BE2C (cell line): Measurements from ENCODE around the gene TTLL11.

Experiments used
- DNase-seq: peaks from one replicate; pipeline ENCODE4 v3.0.0-alpha.2; 2020
- H3K27me3 ChIP-seq: fragments of 250-450 bp; sonication (Bioruptor Pico); 2 replicates; pipeline ENCODE4 v1.5.1; 2020; ENCODE audit warnings: mild to moderate bottlenecking
- H3K36me3 ChIP-seq: fragments of 250-450 bp; sonication (Bioruptor Pico); 2 replicates; pipeline ENCODE4 v1.5.1; 2020; ENCODE audit warnings: mild to moderate bottlenecking
- H3K4me1 ChIP-seq: fragments of 250-450 bp; sonication (Bioruptor Pico); 2 replicates; pipeline ENCODE4 v1.5.1; 2020
- H3K4me3 ChIP-seq: 2 replicates; pipeline ENCODE4 v1.5.1; 2011; ENCODE audit warnings: low read depth, low read length
- H3K9me3 ChIP-seq: fragments of 250-450 bp; sonication (Bioruptor Pico); 2 replicates; pipeline ENCODE4 v1.5.1; 2020
- CTCF ChIP-seq: IDR thresholded peaks from 2 replicates; pipeline ENCODE4 v1.5.1; 2012; ENCODE audit warnings: mild to moderate bottlenecking, low read depth, low read length

Gene TTLL11

GRCh38 chr9:122059955-122060324, 33.2 kb downstream of the TTLL11 start:
- TF ChIP-seq CTCF = no peak
- Histone ChIP-seq H3K36me3 (0 out of 2 replicates have a peak, but pooled peaks cover 5% of the 10 kb centered on the region), H3K9me3 (no peaks in the 10 kb centered on the region), H3K27me3 (no peaks in the 10 kb centered on the region), H3K4me3 (no peak overlapping the region), H3K4me1 (peaks cover 14% of the 10 kb centered on the region)
- DNase-seq = no peak

- DNase-seq = no peak
- H3K4me3 ChIP-seq = no peak overlapping the region
- TF ChIP-seq CTCF = no peak
Observed at GRCh38 chr9:122059214-122059954, 33.7 kb downstream of the TTLL11 start.

GRCh38 chr9:122058709-122059108, 34.4 kb downstream of the TTLL11 start:
- Histone ChIP-seq H3K36me3 (0 out of 2 replicates have a peak, but pooled peaks cover 5% of the 10 kb centered on the region), H3K4me3 (no peak overlapping the region), H3K27me3 (no peaks in the 10 kb centered on the region), H3K4me1 (peaks cover 14% of the 10 kb centered on the region), H3K9me3 (no peaks in the 10 kb centered on the region)
- DNase-seq = peak; percentile 49
- TF ChIP-seq CTCF = no peak

More at GRCh38 chr9:122059214-122059954, 33.7 kb downstream of the TTLL11 start:
- H3K27me3 ChIP-seq = no peaks in the 10 kb centered on the region
- H3K9me3 ChIP-seq = no peaks in the 10 kb centered on the region
- 0 out of 2 replicates have a peak, but pooled peaks cover 5% of the 10 kb centered on the region for H3K36me3 ChIP-seq
- peaks cover 14% of the 10 kb centered on the region for H3K4me1 ChIP-seq

GRCh38 chr9:122058051-122058450, 35.1 kb downstream of the TTLL11 start:
- H3K4me1 ChIP-seq = peaks cover 14% of the 10 kb centered on the region
- DNase-seq = no peak
- 0 out of 2 replicates have a peak, but pooled peaks cover 5% of the 10 kb centered on the region for H3K36me3 ChIP-seq
- no peaks in the 10 kb centered on the region for H3K9me3 ChIP-seq
- no peak for TF ChIP-seq CTCF
- H3K4me3 ChIP-seq = no peak overlapping the region
- H3K27me3 ChIP-seq = no peaks in the 10 kb centered on the region

GRCh38 chr9:122057211-122057610, 35.9 kb downstream of the TTLL11 start:
- Histone ChIP-seq H3K27me3 (no peaks in the 10 kb centered on the region), H3K9me3 (no peaks in the 10 kb centered on the region), H3K36me3 (0 out of 2 replicates have a peak, but pooled peaks cover 5% of the 10 kb centered on the region), H3K4me3 (no peak overlapping the region), H3K4me1 (peaks cover 14% of the 10 kb centered on the region)
- DNase-seq = no peak
- no peak for TF ChIP-seq CTCF

GRCh38 chr9:122056484-122056883, 36.6 kb downstream of the TTLL11 start:
- Histone ChIP-seq H3K4me1 (peaks cover 14% of the 10 kb centered on the region), H3K9me3 (no peaks in the 10 kb centered on the region), H3K4me3 (no peak overlapping the region), H3K27me3 (no peaks in the 10 kb centered on the region), H3K36me3 (0 out of 2 replicates have a peak, but pooled peaks cover 5% of the 10 kb centered on the region)
- no peak for DNase-seq
- TF ChIP-seq CTCF = no peak
